Breast epithelium (tissue), 4 donors: ENCODE measurements around the gene PLXNB2. TPM values are rescaled to one million over a fixed set of nuclear protein-coding genes. Genes with fewer than 3 reads are reported as not detected.

Experiments
- DNase-seq, 2 donors: peaks; one replicate each; pipeline ENCODE4 v3.0.0-alpha.2; 2019; ENCODE audit warnings: low spot score in 2 of 2
- H3K27ac ChIP-seq, 2 donors: fragments of 200-600 bp; sonication (generic) in 1 of 2; one replicate each; pipeline ENCODE4 v1.5.1; 2016 to 2019; ENCODE audit warnings: mild to moderate bottlenecking in 1 of 2
- H3K27me3 ChIP-seq, 2 donors: fragments of 200-600 bp; sonication (generic) in 1 of 2; one replicate each; pipeline versions ENCODE4 v1.5.1 to v1.6.0; 2017 to 2019; ENCODE audit warnings: control low read depth in 1 of 2, mild to moderate bottlenecking in 1 of 2
- H3K36me3 ChIP-seq: fragments of 200-600 bp; one replicate; pipeline ENCODE4 v1.5.1; 2019
- H3K4me1 ChIP-seq, 2 donors: fragments of 200-600 bp; sonication (generic); one replicate each; pipeline ENCODE4 v1.5.1; 2016 to 2019; ENCODE audit warnings: control low read depth in 1 of 2
- H3K4me3 ChIP-seq, 3 donors: fragments of 200-600 bp; sonication (generic); 1 replicate in 2 of 3; 2 replicates in 1 of 3; pipeline ENCODE4 v1.5.1; 2016 to 2019; ENCODE audit warnings: mild to moderate bottlenecking in 3 of 3, moderate library complexity in 2 of 3
- H3K9me3 ChIP-seq, 2 donors: fragments of 200-600 bp; sonication (generic) in 1 of 2; one replicate each; pipeline ENCODE4 v1.5.1; 2016 to 2019; ENCODE audit warnings: control low read depth in 1 of 2
- CTCF ChIP-seq, 3 donors: fragments of 450-650 bp; IDR thresholded peaks; one replicate each; pipeline ENCODE4 v1.5.1; 2016 to 2017; ENCODE audit warnings: antibody characterized with exemption in 3 of 3, mild to moderate bottlenecking in 3 of 3, moderate library complexity in 3 of 3
- POLR2A ChIP-seq: fragments of 450-650 bp; IDR thresholded peaks from one replicate; pipeline ENCODE4 v1.6.1; 2016; ENCODE audit warnings: antibody characterized with exemption, mild to moderate bottlenecking, moderate library complexity
- POLR2AphosphoS5 ChIP-seq, 3 donors: sonication (generic); formaldehyde crosslinking; IDR thresholded peaks; one replicate each; pipeline ENCODE4 v1.6.1; 2017; ENCODE audit warnings: antibody characterized with exemption in 3 of 3
- intact Hi-C: fragments of 100-400 bp; cut with DNase I; formaldehyde crosslinking; loops from one replicate; pipeline ENCODE4 v1.15.1; 2023; ENCODE audit warnings: low total_unique reads
- total RNA-seq, 3 donors: library from RNA; depleted of rRNA; stranded (reverse); fragments of >200 nt; gene quantifications; one replicate each; pipeline ENCODE4 v1.1.0, GENCODE V29; 2016

Gene PLXNB2
- total RNA-seq, 3 donors from 2014 or later, result 79.0 to 137 (median 122) TPM

- Histone ChIP-seq H3K27ac (no peak overlapping the region), H3K27me3 (no peaks in the 10 kb centered on the region), H3K4me1 (no peaks in the 10 kb centered on the region), H3K4me3 (no peak overlapping the region), H3K36me3 (peaks cover 4% of the 10 kb centered on the region), H3K9me3 (no peaks in the 10 kb centered on the region)
- no peak for DNase-seq
- TF ChIP-seq POLR2AphosphoS5 (IDR thresholded peaks at IDR 0.05), result no peak
- intact Hi-C loops, result no loop called here
Observed at GRCh38 chr22:50227579-50228215, 79.7 kb downstream of the PLXNB2 start.

DNA sequence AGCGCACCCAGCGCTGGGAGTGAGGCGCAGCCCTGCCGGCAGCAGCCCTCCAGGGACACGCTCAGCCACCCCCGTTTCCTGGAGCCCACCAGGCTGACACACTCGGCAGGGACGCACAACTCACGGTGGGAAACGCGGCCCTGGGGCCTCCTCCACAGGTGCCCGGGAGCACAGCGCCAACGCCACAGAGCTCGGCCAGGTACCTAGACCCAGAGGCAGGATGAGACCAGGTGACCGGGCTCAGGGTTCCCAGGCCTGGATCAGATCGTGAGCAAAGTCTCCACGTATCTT, 80.6 kb downstream of the PLXNB2 start:
- Histone ChIP-seq H3K4me3 (no peak overlapping the region), H3K4me1 (no peaks in the 10 kb centered on the region), H3K9me3 (no peaks in the 10 kb centered on the region), H3K36me3 (peaks cover 13% of the 10 kb centered on the region), H3K27ac (no peak overlapping the region), H3K27me3 (no peaks in the 10 kb centered on the region)
- TF ChIP-seq CTCF (IDR thresholded peaks at IDR 0.05), result no peak
- no peak for TF ChIP-seq POLR2A
- TF ChIP-seq POLR2AphosphoS5 (IDR thresholded peaks at IDR 0.05), result no peak
- intact Hi-C loops, result no loop called here
- DNase-seq, result no peak

DNA sequence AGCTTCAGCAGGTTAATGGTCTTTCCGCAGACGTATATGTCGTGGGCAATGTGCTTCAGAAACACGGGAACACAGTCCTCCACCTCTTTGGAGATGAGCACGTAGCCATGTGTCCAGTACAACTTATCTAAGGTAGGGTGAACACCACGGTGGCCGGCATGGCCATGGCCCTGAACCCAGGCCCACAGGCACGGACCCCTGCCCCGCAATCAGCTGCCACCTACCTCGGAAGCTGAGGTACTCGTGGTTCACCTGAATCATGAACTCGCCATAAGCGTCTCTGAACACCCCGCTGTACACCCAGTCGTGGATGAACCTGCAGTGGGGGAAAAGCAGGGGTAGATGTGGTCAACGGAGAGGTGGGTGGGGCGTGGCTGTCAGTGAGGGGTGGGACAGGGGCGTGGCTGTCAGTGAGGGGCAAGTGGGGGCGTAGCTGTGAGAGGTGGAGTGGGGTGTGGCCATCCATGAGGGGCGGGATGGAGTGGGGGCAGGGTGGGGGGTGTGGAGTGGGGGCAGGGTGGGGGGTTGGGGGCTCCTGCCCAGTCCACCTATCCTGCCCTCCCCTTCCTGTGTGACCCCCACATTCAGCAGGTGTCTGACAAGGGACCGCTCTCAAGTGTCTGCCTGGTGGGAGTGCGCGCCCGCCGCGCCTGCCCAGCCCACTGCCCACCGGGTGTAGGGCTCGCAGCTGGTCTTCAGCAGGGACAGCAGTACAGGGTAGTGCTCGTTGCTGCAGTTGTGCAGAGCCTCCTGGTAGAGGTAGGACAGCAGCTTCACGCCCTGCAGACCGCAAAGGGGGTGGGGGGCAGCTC, 81.2 kb downstream of the PLXNB2 start:
- no peak for DNase-seq
- Histone ChIP-seq H3K9me3 (no peaks in the 10 kb centered on the region), H3K36me3 (peaks cover 17% of the 10 kb centered on the region)

GRCh38 chr22:50225200-50225969, 82.1 kb downstream of the PLXNB2 start:
- no peak for TF ChIP-seq POLR2A
- TF ChIP-seq POLR2AphosphoS5 (IDR thresholded peaks at IDR 0.05), result no peak
- TF ChIP-seq CTCF (IDR thresholded peaks at IDR 0.05), result no peak
- no peaks in the 10 kb centered on the region for H3K9me3 ChIP-seq

More for the DNA sequence above, 81.2 kb downstream of the PLXNB2 start:
- no peak for TF ChIP-seq CTCF (IDR thresholded peaks at IDR 0.05)
- no peak for TF ChIP-seq POLR2AphosphoS5 (IDR thresholded peaks at IDR 0.05)
- no peak for TF ChIP-seq POLR2A
- no peak overlapping the region for H3K4me3 ChIP-seq
- H3K27me3 ChIP-seq, result no peaks in the 10 kb centered on the region
- no peak overlapping the region for H3K27ac ChIP-seq
- no peaks in the 10 kb centered on the region for H3K4me1 ChIP-seq
- intact Hi-C loops, result no loop called here

More at GRCh38 chr22:50225200-50225969, 82.1 kb downstream of the PLXNB2 start:
- Histone ChIP-seq H3K4me1 (no peaks in the 10 kb centered on the region), H3K36me3 (peaks cover 20% of the 10 kb centered on the region), H3K4me3 (no peak overlapping the region), H3K27ac (no peak overlapping the region), H3K27me3 (no peaks in the 10 kb centered on the region)
- intact Hi-C loops, result no loop called here
- DNase-seq, result no peak

Other genes starting within 250 kb of the PLXNB2 start
- gene TTLL8, start 249.3 kb downstream of the PLXNB2 start, total RNA-seq, result not detected
- gene MLC1, start 222.2 kb downstream of the PLXNB2 start, total RNA-seq, result under 1 TPM in 1 of 3 donors, not detected in 2; 0.15 TPM
- gene MOV10L1, start 217.6 kb downstream of the PLXNB2 start, total RNA-seq, result under 1 TPM; 0.16 to 0.44 (median 0.33) TPM
- 1 to 10 TPM in 2 of 3 donors, under 1 TPM in 1; 0.64 to 2.0 (median 1.8) TPM for gene PANX2, start 136.9 kb downstream of the PLXNB2 start, total RNA-seq
- 10 to 100 TPM; 17.3 to 35.7 (median 28.2) TPM for gene TRABD, start 121.7 kb downstream of the PLXNB2 start, total RNA-seq
- gene SELENOO, start 106.6 kb downstream of the PLXNB2 start, total RNA-seq, result 10 to 100 TPM; 24.3 to 32.3 (median 31.8) TPM
- gene TUBGCP6, start 62.6 kb downstream of the PLXNB2 start, total RNA-seq, result 10 to 100 TPM; 34.2 to 66.2 (median 59.6) TPM
- 10 to 100 TPM; 22.9 to 35.7 (median 29.4) TPM for gene HDAC10, start 56.4 kb downstream of the PLXNB2 start, total RNA-seq
- gene MAPK12, start 46.0 kb downstream of the PLXNB2 start, total RNA-seq, result 1 to 10 TPM; 3.8 to 9.8 (median 5.3) TPM
- gene MAPK11, start 37.3 kb downstream of the PLXNB2 start, total RNA-seq, result 10 to 100 TPM in 2 of 3 donors, 1 to 10 TPM in 1; 5.7 to 16.5 (median 13.4) TPM
- gene DENND6B, start 19.4 kb upstream of the PLXNB2 start, total RNA-seq, result 1 to 10 TPM; 1.8 to 6.9 (median 5.4) TPM
- gene PPP6R2, start 35.7 kb upstream of the PLXNB2 start, total RNA-seq, result 10 to 100 TPM; 48.3 to 54.1 (median 49.5) TPM
- gene SBF1, start 167.4 kb upstream of the PLXNB2 start, total RNA-seq, result 10 to 100 TPM; 30.6 to 33.1 (median 30.6) TPM
- under 1 TPM in 2 of 3 donors, not detected in 1; 0.59 to 0.98 TPM for gene ADM2, start 173.9 kb upstream of the PLXNB2 start, total RNA-seq
- not detected for gene MIOX, start 179.2 kb upstream of the PLXNB2 start, total RNA-seq
- gene LMF2, start 200.1 kb upstream of the PLXNB2 start, total RNA-seq, result 10 to 100 TPM; 35.7 to 54.9 (median 39.5) TPM
- gene NCAPH2, start 200.6 kb upstream of the PLXNB2 start, total RNA-seq, result 10 to 100 TPM; 25.9 to 48.2 (median 43.0) TPM
- gene SCO2, start 218.0 kb upstream of the PLXNB2 start, total RNA-seq, result 1 to 10 TPM; 1.9 to 6.6 (median 4.3) TPM
- 100 to 1,000 TPM in 1 of 3 donors, 10 to 100 TPM in 2; 44.6 to 115 (median 82.9) TPM for gene TYMP, start 222.4 kb upstream of the PLXNB2 start, total RNA-seq
- under 1 TPM; 0.16 to 0.33 (median 0.29) TPM for gene KLHDC7B, start 238.3 kb upstream of the PLXNB2 start, total RNA-seq